RWPE2 (cell line): ENCODE data around the gene KCNQ2.

Source experiments
- ATAC-seq: fragments of 200-7000 bp; cut with Tn5 transposase; 3 replicates; pipeline ENCODE4 v1.9.1; 2021; ENCODE audit warnings: low read depth
- DNase-seq: peaks from one replicate; pipeline ENCODE4 v3.0.0-alpha.2; 2020; ENCODE audit warnings: low spot score
- H3K27ac ChIP-seq: fragments of 450-650 bp; 2 replicates; pipeline ENCODE4 v1.5.1; 2017; ENCODE audit warnings: mild to moderate bottlenecking; ENCODE audit not compliant: poor library complexity, severe bottlenecking
- H3K27me3 ChIP-seq: fragments of 250-450 bp; sonication (Bioruptor Pico); 2 replicates; pipeline ENCODE4 v1.5.1; 2021; ENCODE audit warnings: mild to moderate bottlenecking, moderate library complexity; ENCODE audit not compliant: insufficient read depth, poor library complexity, severe bottlenecking
- H3K36me3 ChIP-seq: fragments of 250-450 bp; sonication (Bioruptor Pico); 2 replicates; pipeline ENCODE4 v1.5.1; 2020; ENCODE audit warnings: low read depth, mild to moderate bottlenecking, moderate library complexity
- H3K4me1 ChIP-seq: fragments of 250-450 bp; sonication (Bioruptor Pico); 2 replicates; pipeline ENCODE4 v1.5.1; 2021; ENCODE audit warnings: mild to moderate bottlenecking, moderate library complexity; ENCODE audit not compliant: insufficient read depth, poor library complexity, severe bottlenecking
- H3K4me3 ChIP-seq: fragments of 250-450 bp; sonication (Bioruptor Pico); 2 replicates; pipeline ENCODE4 v1.5.1; 2021; ENCODE audit warnings: mild to moderate bottlenecking, moderate library complexity; ENCODE audit not compliant: severe bottlenecking
- H3K9me3 ChIP-seq: fragments of 250-450 bp; sonication (Bioruptor Pico); 2 replicates; pipeline ENCODE4 v1.5.1; 2021; ENCODE audit warnings: mild to moderate bottlenecking, moderate library complexity; ENCODE audit not compliant: severe bottlenecking
- CTCF ChIP-seq: fragments of 450-650 bp; IDR thresholded peaks from one replicate; pipeline ENCODE4 v1.5.1; 2017; ENCODE audit warnings: mild to moderate bottlenecking, moderate library complexity; ENCODE audit not compliant: poor library complexity, severe bottlenecking

Gene KCNQ2

GRCh38 chr20:63352811-63353221 is 119.6 kb downstream of the KCNQ2 start:
- Histone ChIP-seq H3K27me3 (peaks cover 9% of the 10 kb centered on the region), H3K4me1 (no peaks in the 10 kb centered on the region), H3K36me3 (no peaks in the 10 kb centered on the region), H3K4me3 (no peak overlapping the region), H3K9me3 (no peaks in the 10 kb centered on the region), H3K27ac (no peak overlapping the region)
- DNase-seq = no peak
- ATAC-seq = no peak
- TF ChIP-seq CTCF = no peak

GRCh38 chr20:63351811-63352591 is 120.5 kb downstream of the KCNQ2 start:
- TF ChIP-seq CTCF = no peak
- no peaks in the 10 kb centered on the region for H3K9me3 ChIP-seq
- no peaks in the 10 kb centered on the region for H3K4me1 ChIP-seq
- H3K27ac ChIP-seq = no peak overlapping the region
- DNase-seq (no peak), ATAC-seq (peak; percentile 14; the same call in 1 of the 3 replicates)
- H3K4me3 ChIP-seq = no peak overlapping the region
- peaks cover 4% of the 10 kb centered on the region for H3K27me3 ChIP-seq
- H3K36me3 ChIP-seq = no peaks in the 10 kb centered on the region

GRCh38 chr20:63351326-63351700 is 121.1 kb downstream of the KCNQ2 start:
- no peak for TF ChIP-seq CTCF
- H3K4me1 ChIP-seq = no peaks in the 10 kb centered on the region
- H3K4me3 ChIP-seq = no peak overlapping the region
- no peaks in the 10 kb centered on the region for H3K36me3 ChIP-seq
- DNase-seq (no peak), ATAC-seq (no peak)
- H3K9me3 ChIP-seq = no peaks in the 10 kb centered on the region
- peaks cover 6% of the 10 kb centered on the region for H3K27me3 ChIP-seq
- H3K27ac ChIP-seq = no peak overlapping the region

- no peak for TF ChIP-seq CTCF
- no peak overlapping the region for H3K27ac ChIP-seq
- DNase-seq (no peak), ATAC-seq (no peak)
- no peaks in the 10 kb centered on the region for H3K36me3 ChIP-seq
- no peaks in the 10 kb centered on the region for H3K9me3 ChIP-seq
- H3K4me3 ChIP-seq = no peak overlapping the region
- no peaks in the 10 kb centered on the region for H3K4me1 ChIP-seq
- peaks cover 12% of the 10 kb centered on the region for H3K27me3 ChIP-seq
These were observed 121.7 kb downstream of the KCNQ2 start for GRCh38 chr20:63350597-63351325.
